LNCAP (cell line): ENCODE results near the gene PTS.

Experiments used
- TF ChIP-seq, protein P1 (sequence below): fragments of 450-650 bp; IDR thresholded peaks from 2 replicates; pipeline ENCODE4 v1.5.1; 2017; ENCODE audit warnings: mild to moderate bottlenecking

PTS gene

DNA sequence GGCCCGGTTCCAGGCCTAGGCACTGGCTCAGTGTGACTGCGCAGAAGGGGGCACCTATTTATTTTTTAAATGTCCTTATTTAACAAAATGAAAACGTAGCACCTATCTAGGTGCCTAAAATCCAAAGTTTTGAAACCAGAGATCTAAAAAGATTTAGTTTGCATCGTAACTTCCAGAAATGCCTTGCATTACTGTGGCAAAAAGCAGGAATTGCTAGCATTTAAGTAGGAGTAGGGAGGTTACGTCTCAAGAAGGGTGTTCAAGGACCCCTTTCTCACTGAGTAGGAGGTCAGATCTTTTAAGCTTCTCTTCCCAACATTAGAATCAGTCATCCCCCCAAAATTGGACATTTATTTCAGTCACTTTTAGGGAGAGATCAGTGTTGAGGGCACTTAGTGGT lies 42.2 kb downstream of the PTS start:
- TF ChIP-seq, protein P1, sequence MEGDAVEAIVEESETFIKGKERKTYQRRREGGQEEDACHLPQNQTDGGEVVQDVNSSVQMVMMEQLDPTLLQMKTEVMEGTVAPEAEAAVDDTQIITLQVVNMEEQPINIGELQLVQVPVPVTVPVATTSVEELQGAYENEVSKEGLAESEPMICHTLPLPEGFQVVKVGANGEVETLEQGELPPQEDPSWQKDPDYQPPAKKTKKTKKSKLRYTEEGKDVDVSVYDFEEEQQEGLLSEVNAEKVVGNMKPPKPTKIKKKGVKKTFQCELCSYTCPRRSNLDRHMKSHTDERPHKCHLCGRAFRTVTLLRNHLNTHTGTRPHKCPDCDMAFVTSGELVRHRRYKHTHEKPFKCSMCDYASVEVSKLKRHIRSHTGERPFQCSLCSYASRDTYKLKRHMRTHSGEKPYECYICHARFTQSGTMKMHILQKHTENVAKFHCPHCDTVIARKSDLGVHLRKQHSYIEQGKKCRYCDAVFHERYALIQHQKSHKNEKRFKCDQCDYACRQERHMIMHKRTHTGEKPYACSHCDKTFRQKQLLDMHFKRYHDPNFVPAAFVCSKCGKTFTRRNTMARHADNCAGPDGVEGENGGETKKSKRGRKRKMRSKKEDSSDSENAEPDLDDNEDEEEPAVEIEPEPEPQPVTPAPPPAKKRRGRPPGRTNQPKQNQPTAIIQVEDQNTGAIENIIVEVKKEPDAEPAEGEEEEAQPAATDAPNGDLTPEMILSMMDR, result no peak

- TF ChIP-seq, protein P1, result no peak
Measured at GRCh38 chr11:112269139-112269538, 42.9 kb downstream of the PTS start.

DNA sequence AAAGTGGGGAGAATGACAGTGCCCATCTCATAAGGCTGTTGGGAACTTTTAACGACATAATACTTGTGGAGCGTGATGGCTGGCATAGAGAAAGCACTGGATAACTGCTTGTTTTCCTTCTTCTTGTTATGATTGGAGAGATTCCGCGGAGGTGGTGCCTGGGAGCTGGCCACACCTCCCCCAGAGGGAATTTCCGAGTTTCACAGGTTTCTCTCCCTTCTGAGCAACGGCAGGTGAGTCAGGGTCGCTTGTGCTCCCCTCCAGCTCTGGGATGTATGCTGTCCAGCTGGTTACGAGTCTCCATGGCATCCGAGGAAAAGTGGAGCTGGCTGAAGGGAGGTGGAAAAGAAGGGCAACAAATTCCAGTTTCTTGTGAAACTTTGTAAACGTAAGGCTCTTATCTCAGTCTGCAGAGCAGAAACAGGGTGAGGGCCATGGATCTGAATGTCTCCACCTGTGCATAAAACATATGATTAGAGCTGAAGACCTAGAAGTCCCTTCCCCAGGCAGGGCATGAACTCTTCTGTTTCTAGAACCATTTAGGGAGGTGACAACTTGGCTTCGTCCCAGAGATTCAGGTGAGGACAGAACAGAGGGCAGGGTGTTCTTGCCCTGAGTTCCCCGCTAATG lies 44.4 kb downstream of the PTS start:
- TF ChIP-seq, protein P1, result no peak

GRCh38 chr11:112271242-112271641 lies 45.0 kb downstream of the PTS start:
- TF ChIP-seq, protein P1, result no peak

DNA sequence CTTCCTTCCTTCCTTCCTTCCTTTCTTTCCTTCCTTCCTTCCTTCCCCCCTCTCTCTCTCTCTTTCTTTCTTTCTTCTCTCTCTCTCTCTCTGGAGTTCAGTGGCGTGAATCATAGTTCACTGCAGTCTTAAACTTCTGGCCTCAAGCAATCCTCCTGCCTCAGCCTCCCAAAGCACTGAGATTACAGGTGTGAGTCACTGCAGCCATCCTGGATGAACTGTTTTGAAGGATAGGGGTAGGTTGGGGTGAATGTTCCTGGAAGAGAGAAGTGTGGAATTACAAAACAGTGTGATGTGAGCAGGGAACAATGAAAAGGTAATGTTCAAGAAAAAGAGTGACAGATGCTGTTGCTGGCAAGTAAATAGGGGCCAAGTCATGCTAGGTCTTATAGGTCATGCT lies 46.8 kb downstream of the PTS start:
- TF ChIP-seq, protein P1, result no peak

GRCh38 chr11:112274007-112274783 lies 48.0 kb downstream of the PTS start:
- TF ChIP-seq, protein P1, result no peak

- TF ChIP-seq, protein P1, result no peak
Measured at GRCh38 chr11:112277029-112277428, 50.8 kb downstream of the PTS start.
